Femur (tissue), 1 donor: Measurements from ENCODE around the gene TNFRSF11A.

Source experiments
- DNase-seq: peaks from one replicate; pipeline ENCODE4 v3.0.0-alpha.2; 2017

The TNFRSF11A gene

GRCh38 chr18:62325806-62326645, 916 bp downstream of the TNFRSF11A start:
- DNase-seq = peak; percentile 30

GRCh38 chr18:62326646-62327348, 1.7 kb downstream of the TNFRSF11A start:
- DNase-seq = no peak

GRCh38 chr18:62327977-62328376, 2.9 kb downstream of the TNFRSF11A start:
- DNase-seq = no peak

GRCh38 chr18:62328586-62329525, 3.7 kb downstream of the TNFRSF11A start:
- DNase-seq = no peak

GRCh38 chr18:62329691-62330454, 4.8 kb downstream of the TNFRSF11A start:
- no peak for DNase-seq

GRCh38 chr18:62330650-62331049, 5.5 kb downstream of the TNFRSF11A start:
- no peak for DNase-seq

GRCh38 chr18:62331581-62332356, 6.7 kb downstream of the TNFRSF11A start:
- DNase-seq = peak; percentile 58

GRCh38 chr18:62332431-62332830, 7.3 kb downstream of the TNFRSF11A start:
- no peak for DNase-seq

GRCh38 chr18:62332964-62333695, 8.0 kb downstream of the TNFRSF11A start:
- no peak for DNase-seq

- DNase-seq = no peak
Observed at GRCh38 chr18:62334120-62334519, 9.0 kb downstream of the TNFRSF11A start.

- DNase-seq = no peak
Observed at GRCh38 chr18:62335494-62335893, 10.4 kb downstream of the TNFRSF11A start.

GRCh38 chr18:62336618-62337017, 11.5 kb downstream of the TNFRSF11A start:
- no peak for DNase-seq

- DNase-seq = no peak
Observed at GRCh38 chr18:62337336-62337735, 12.2 kb downstream of the TNFRSF11A start.

- no peak for DNase-seq
Observed at GRCh38 chr18:62338446-62339105, 13.5 kb downstream of the TNFRSF11A start.

GRCh38 chr18:62339106-62339988, 14.2 kb downstream of the TNFRSF11A start:
- DNase-seq = no peak

GRCh38 chr18:62340996-62341395, 15.9 kb downstream of the TNFRSF11A start:
- no peak for DNase-seq

- no peak for DNase-seq
Observed at GRCh38 chr18:62341473-62341872, 16.4 kb downstream of the TNFRSF11A start.

- no peak for DNase-seq
Observed at GRCh38 chr18:62342884-62343283, 17.8 kb downstream of the TNFRSF11A start.

- DNase-seq = no peak
Observed at GRCh38 chr18:62343316-62343715, 18.2 kb downstream of the TNFRSF11A start.
